Spleen (tissue), 11 donors: ENCODE results near the gene PPP2R2B. TPM values are rescaled to one million over a fixed set of nuclear protein-coding genes. Genes with fewer than 3 reads are reported as not detected.

ENCODE experiments used
- DNase-seq: peaks from one replicate; pipeline ENCODE4 v3.0.0-alpha.2; 2020
- H3K27ac ChIP-seq, 8 donors: fragments of 200-600 bp; sonication (generic) in 7 of 8; 1 replicate in 4 of 8; 2 replicates in 4 of 8; pipeline versions ENCODE4 v1.5.0 to v1.8.0; 2016 to 2021; ENCODE audit warnings: inconsistent platforms in 4 of 8, mild to moderate bottlenecking in 4 of 8, moderate library complexity in 1 of 8
- H3K27me3 ChIP-seq, 7 donors: fragments of 200-600 bp; sonication (generic) in 6 of 7; replicated peaks in 1 of 7; 1 replicate in 4 of 7; 2 replicates in 3 of 7; pipeline versions ENCODE4 v1.5.0 to v1.8.0; 2016 to 2021; ENCODE audit warnings: inconsistent platforms in 3 of 7, mild to moderate bottlenecking in 1 of 7
- H3K36me3 ChIP-seq, 6 donors: fragments of 200-600 bp; sonication (generic) in 5 of 6; 1 replicate in 4 of 6; 2 replicates in 2 of 6; pipeline versions ENCODE4 v1.5.0 to v1.8.0; 2016 to 2021; ENCODE audit warnings: inconsistent platforms in 2 of 6
- H3K4me1 ChIP-seq, 6 donors: fragments of 200-600 bp; sonication (generic) in 5 of 6; 1 replicate in 3 of 6; 2 replicates in 3 of 6; pipeline versions ENCODE4 v1.5.0 to v1.8.0; 2016 to 2021; ENCODE audit warnings: inconsistent platforms in 3 of 6
- H3K4me3 ChIP-seq, 8 donors: fragments of 200-600 bp; sonication (generic) in 7 of 8; 1 replicate in 4 of 8; 2 replicates in 4 of 8; pipeline versions ENCODE4 v1.5.0 to v1.8.0; 2016 to 2021; ENCODE audit warnings: inconsistent platforms in 4 of 8, mild to moderate bottlenecking in 4 of 8, moderate library complexity in 2 of 8
- H3K9me3 ChIP-seq, 8 donors: fragments of 200-600 bp; sonication (generic) in 7 of 8; 1 replicate in 4 of 8; 2 replicates in 4 of 8; pipeline versions ENCODE4 v1.5.0 to v1.8.0; 2016 to 2021; ENCODE audit warnings: inconsistent platforms in 4 of 8
- CTCF ChIP-seq, 11 experiments: fragments of 200-600 bp in 7 of 11; fragments of 450-650 bp in 4 of 11; sonication (generic) in 4 of 11; IDR thresholded peaks in 8 of 11; conservative IDR thresholded peaks in 3 of 11; 1 replicate in 7 of 11; 2 replicates in 4 of 11; pipeline versions ENCODE4 v1.4.0 to v1.8.0; 2016 to 2021; ENCODE audit warnings: antibody characterized with exemption in 11 of 11, inconsistent platforms in 4 of 11, mild to moderate bottlenecking in 1 of 11
- POLR2A ChIP-seq, 3 donors: fragments of 450-650 bp; IDR thresholded peaks; one replicate each; pipeline ENCODE4 v1.5.1; 2017; ENCODE audit warnings: antibody characterized with exemption in 3 of 3, mild to moderate bottlenecking in 1 of 3
- POLR2AphosphoS5 ChIP-seq, 3 donors: sonication (generic); formaldehyde crosslinking; IDR thresholded peaks; one replicate each; pipeline ENCODE4 v1.5.1; 2017; ENCODE audit warnings: antibody characterized with exemption in 3 of 3
- WGBS, 5 donors: extraction: QIAGEN DNeasy Blood & Tissue Kit in 3 of 5; methylation state at CpG; one replicate each; pipeline versions ENCODE4 v1.1.5 to v1.1.7; 2013 to 2018; 5-methylcytosine and 5-hydroxymethylcytosine counted together
- intact Hi-C: fragments of 100-400 bp; cut with DNase I; formaldehyde crosslinking; loops from one replicate; pipeline ENCODE4 v1.15.0; 2023; ENCODE audit warnings: low total_unique reads
- polyA plus RNA-seq, 3 donors: library from polyadenylated mRNA; stranded (reverse); fragments of 200-250 nt; gene quantifications; one replicate each; pipeline ENCODE4 v1.2.1, GENCODE V29; 2013
- total RNA-seq, 7 donors: library from RNA; depleted of rRNA in 3 of 7; stranded (reverse); fragments of >200 nt in 3 of 7; fragmentation: NEBNext Ultra II Directional in 4 of 7; extraction: Animal tissue kit (Norgen Biotek cat#: 25700) in 4 of 7; gene quantifications; one replicate each; pipeline versions ENCODE4 v1.1.0 to v1.2.1, GENCODE V29; 2016 to 2021
- donor health status: healthy with polysubstance abuse.
- donor health status: DM: no; HTN: no; CAD: no; lungs with moderate emphysema.
- donor health status: DM: no; HTN: no; CAD: no.
- donor health status: Bipolar disorder and iron deficiency.
- donor health status: healthy.
- donor health status: DM: no; HTN: no; CAD: no.
- donor health status: DM: yes; HTN: yes; CAD: no.

The PPP2R2B gene
- total and polyA plus RNA-seq, 10 donors, result 0.17 to 9.3 (median 4.1) TPM

DNA sequence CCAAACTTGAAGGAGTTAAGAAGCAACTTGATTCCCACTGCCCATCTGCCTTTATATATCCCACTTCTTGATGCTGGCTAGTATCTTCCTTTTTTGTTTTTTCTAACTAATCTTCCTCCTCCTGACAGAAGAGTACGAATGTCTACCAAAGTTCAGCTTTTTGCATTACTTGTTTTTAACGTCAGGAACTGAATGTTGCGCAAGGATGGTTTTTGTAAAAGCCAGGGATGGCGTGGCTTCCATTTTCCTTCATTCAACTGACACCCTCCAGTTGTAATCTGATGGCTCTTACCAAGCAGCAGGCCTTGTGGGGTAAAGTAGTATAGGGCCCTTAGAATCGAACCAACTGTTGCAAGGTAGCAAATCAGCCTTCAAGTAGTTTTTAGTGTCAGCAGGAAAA is 291.8 kb downstream of the PPP2R2B start:
- intact Hi-C loops, result no loop called here
- H3K4me1 ChIP-seq, result no peaks in the 10 kb centered on the region
- H3K36me3 ChIP-seq, result no peaks in the 10 kb centered on the region
- no peaks in the 10 kb centered on the region for H3K27me3 ChIP-seq
- H3K4me3 ChIP-seq, result no peak overlapping the region
- WGBS, 5 donors, result 56 to 84% (median 73%) methylated on average over 5 of the region's 5 CpGs
- TF ChIP-seq POLR2AphosphoS5 (IDR thresholded peaks at IDR 0.05) (no peak), CTCF (IDR thresholded peaks at IDR 0.05 in 8 of 11, conservative IDR thresholded peaks at IDR 0.05 in 3 of 11) (no peak), POLR2A (IDR thresholded peaks at IDR 0.05) (no peak)
- H3K9me3 ChIP-seq, result no peaks in the 10 kb centered on the region
- no peak overlapping the region for H3K27ac ChIP-seq
- no peak for DNase-seq

DNA sequence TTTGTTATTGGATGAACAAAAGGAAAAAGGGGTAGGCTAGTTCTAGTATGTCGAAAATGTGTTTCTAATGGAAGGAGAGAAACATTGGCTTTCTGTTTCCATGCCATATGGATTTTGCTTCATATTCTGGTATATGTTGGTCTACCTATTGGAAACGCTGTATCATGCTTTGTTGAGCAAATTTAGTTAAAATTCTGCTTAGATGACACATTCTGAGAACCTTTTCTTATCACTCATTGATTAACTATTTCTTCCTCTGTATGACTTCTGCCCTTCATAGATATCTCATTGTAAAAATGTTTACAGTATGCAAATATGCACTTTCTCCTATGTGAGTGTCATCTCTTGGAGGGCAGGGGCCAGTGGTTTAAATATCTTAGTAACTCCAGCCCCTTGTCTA is 293.8 kb downstream of the PPP2R2B start:
- H3K4me1 ChIP-seq, result no peaks in the 10 kb centered on the region
- no peak for TF ChIP-seq POLR2A (IDR thresholded peaks at IDR 0.05)
- TF ChIP-seq POLR2AphosphoS5 (IDR thresholded peaks at IDR 0.05), result no peak
- no peak for TF ChIP-seq CTCF (IDR thresholded peaks at IDR 0.05 in 8 of 11, conservative IDR thresholded peaks at IDR 0.05 in 3 of 11)
- no peaks in the 10 kb centered on the region for H3K9me3 ChIP-seq
- intact Hi-C loops, result no loop called here
- H3K27me3 ChIP-seq, result no peaks in the 10 kb centered on the region
- no peak overlapping the region for H3K4me3 ChIP-seq
- no peaks in the 10 kb centered on the region for H3K36me3 ChIP-seq
- no peak for DNase-seq
- 70 to 84% (median 75%) methylated on average over 2 of the region's 2 CpGs for WGBS, 5 donors
- no peak overlapping the region for H3K27ac ChIP-seq

- Histone ChIP-seq H3K4me3 (no peak overlapping the region), H3K27ac (no peak overlapping the region), H3K27me3 (no peaks in the 10 kb centered on the region), H3K9me3 (no peaks in the 10 kb centered on the region), H3K36me3 (no peaks in the 10 kb centered on the region), H3K4me1 (no peaks in the 10 kb centered on the region)
- DNase-seq, result no peak
- intact Hi-C loops, result no loop called here
- no peak for TF ChIP-seq POLR2AphosphoS5 (IDR thresholded peaks at IDR 0.05)
- no peak for TF ChIP-seq POLR2A (IDR thresholded peaks at IDR 0.05)
- no peak for TF ChIP-seq CTCF (IDR thresholded peaks at IDR 0.05 in 8 of 11, conservative IDR thresholded peaks at IDR 0.05 in 3 of 11)
These were observed 296.4 kb downstream of the PPP2R2B start for GRCh38 chr5:146582051-146582596.

DNA sequence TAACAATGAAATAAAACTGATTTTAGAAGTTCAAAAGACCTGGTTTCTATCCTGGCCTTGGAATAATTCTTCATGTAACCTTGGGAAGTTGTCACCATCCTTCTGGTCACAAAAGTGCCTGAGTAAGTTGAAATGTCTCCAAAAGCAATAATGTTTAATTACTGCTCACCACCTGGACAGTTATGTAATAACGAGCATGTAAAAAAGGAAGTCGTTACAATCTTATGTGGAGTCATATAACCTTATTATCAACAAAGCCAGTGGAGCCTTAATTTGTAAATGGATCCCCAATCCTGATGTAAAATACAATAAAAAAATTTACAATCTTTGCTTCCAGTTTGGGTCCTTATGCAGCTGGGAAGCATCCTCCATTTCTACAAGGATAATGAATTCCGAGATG is 298.3 kb downstream of the PPP2R2B start:
- intact Hi-C loops, result no loop called here
- Histone ChIP-seq H3K4me1 (no peaks in the 10 kb centered on the region), H3K9me3 (peaks cover 0 to 17% (median 9%) of the 10 kb centered on the region in 8 donors), H3K27me3 (no peaks in the 10 kb centered on the region), H3K27ac (no peak overlapping the region), H3K36me3 (no peaks in the 10 kb centered on the region), H3K4me3 (no peak overlapping the region)
- DNase-seq, result no peak
- 64 to 79% (median 69%) methylated on average over 3 of the region's 3 CpGs for WGBS, 5 donors
- TF ChIP-seq CTCF (IDR thresholded peaks at IDR 0.05 in 8 of 11, conservative IDR thresholded peaks at IDR 0.05 in 3 of 11) (no peak), POLR2AphosphoS5 (IDR thresholded peaks at IDR 0.05) (no peak), POLR2A (IDR thresholded peaks at IDR 0.05) (no peak)
